ENCODE data around the gene LSM14A. TPM values are rescaled to one million over a fixed set of nuclear protein-coding genes. Genes with fewer than 3 reads are reported as not detected.

The LSM14A gene
- total and polyA plus RNA-seq, 2 of the 13 experiments (the other 11 are each of a cell fraction or from before 2014, with no cell fraction given) = 77.0 to 83.6 TPM

- TF ChIP-seq ZNF513 (CRISPR knock-in tag; conservative IDR thresholded peaks at IDR 0.05) = no peak
- peak; percentile 29; the same call in 1 of the 2 replicates for TF ChIP-seq BATF2 (CRISPR knock-in tag; IDR thresholded peaks at IDR 0.05)
- no peak for TF ChIP-seq MTF2 (CRISPR knock-in tag; IDR thresholded peaks at IDR 0.05; ENCODE audit: borderline replicate concordance)
- TF ChIP-seq IRF1 (CRISPR knock-in tag; IDR thresholded peaks at IDR 0.05; ENCODE audit: low read depth) = 0 out of 2 replicates have a peak, but pooled peaks have one; percentile 69
- peak; percentile 73; the same call in 1 of the 2 replicates for TF ChIP-seq ZFYVE20 (CRISPR knock-in tag; IDR thresholded peaks at IDR 0.05; ENCODE audit: borderline replicate concordance, low read depth)
- TF ChIP-seq NFAT5 (CRISPR knock-in tag; IDR thresholded peaks at IDR 0.05) = no peak; the same call in 1 of the 2 replicates
- no peak for TF ChIP-seq NR1H2 (CRISPR knock-in tag; IDR thresholded peaks at IDR 0.05; ENCODE audit: borderline replicate concordance, low read depth)
- TF ChIP-seq ZFP36L2 (CRISPR knock-in tag; IDR thresholded peaks at IDR 0.05) = no peak
- TF ChIP-seq EP300 (IDR thresholded peaks at IDR 0.05; ENCODE audit: low read depth in 2 of 2, low read length in 2 of 2) = no peak
- no peak for TF ChIP-seq EP300 (CRISPR knock-in tag; IDR thresholded peaks at IDR 0.05; ENCODE audit: borderline replicate concordance)
- TF ChIP-seq RFXANK (CRISPR knock-in tag; IDR thresholded peaks at IDR 0.05) = no peak
- peak; percentile 41; the same call in 1 of the 2 replicates for TF ChIP-seq NFYB (CRISPR knock-in tag; IDR thresholded peaks at IDR 0.05)
- peak; percentile 97 for TF ChIP-seq PHF8 (CRISPR knock-in tag; IDR thresholded peaks at IDR 0.05)
- TF ChIP-seq ZNF687 (CRISPR knock-in tag; IDR thresholded peaks at IDR 0.05) = peak; percentile 91
- peak; percentile 66; the same call in 1 of the 2 replicates for TF ChIP-seq GPN1 (CRISPR knock-in tag; IDR thresholded peaks at IDR 0.05; ENCODE audit: borderline replicate concordance)
- no peak for TF ChIP-seq TEAD2 (CRISPR knock-in tag; IDR thresholded peaks at IDR 0.05)
Observed at GRCh38 chr19:34171877-34172660, at the start of gene LSM14A (continued).
